HEK293 (cell line): ENCODE measurements around the gene DTX2.
"Not testable (repeated sequence)": the region's sequence is repeated elsewhere in the genome, so short reads cannot be mapped to it uniquely, and the experiment has no call there.

Experiments
- ZNF561 ChIP-seq: fragments of 450-650 bp; IDR thresholded peaks from 2 replicates; pipeline ENCODE4 v1.5.1; 2018; ENCODE audit warnings: missing biosample characterization, missing genetic modification characterization, borderline replicate concordance
- ZNF670 ChIP-seq: fragments of 450-650 bp; formaldehyde crosslinking; IDR thresholded peaks from 2 replicates; pipeline ENCODE4 v1.5.1; 2016; ENCODE audit warnings: missing biosample characterization, missing genetic modification characterization, low read depth
- TF ChIP-seq, protein P1 (sequence below): fragments of 450-650 bp; formaldehyde crosslinking; IDR thresholded peaks from 2 replicates; pipeline ENCODE4 v1.5.1; 2016; ENCODE audit warnings: missing biosample characterization, missing genetic modification characterization
- TF ChIP-seq, protein P2 (sequence below): sonication (generic); formaldehyde crosslinking; IDR thresholded peaks from 2 replicates; pipeline ENCODE4 v1.8.1; 2022; ENCODE audit warnings: mild to moderate bottlenecking, moderate library complexity, missing genetic modification reagents

DNA sequence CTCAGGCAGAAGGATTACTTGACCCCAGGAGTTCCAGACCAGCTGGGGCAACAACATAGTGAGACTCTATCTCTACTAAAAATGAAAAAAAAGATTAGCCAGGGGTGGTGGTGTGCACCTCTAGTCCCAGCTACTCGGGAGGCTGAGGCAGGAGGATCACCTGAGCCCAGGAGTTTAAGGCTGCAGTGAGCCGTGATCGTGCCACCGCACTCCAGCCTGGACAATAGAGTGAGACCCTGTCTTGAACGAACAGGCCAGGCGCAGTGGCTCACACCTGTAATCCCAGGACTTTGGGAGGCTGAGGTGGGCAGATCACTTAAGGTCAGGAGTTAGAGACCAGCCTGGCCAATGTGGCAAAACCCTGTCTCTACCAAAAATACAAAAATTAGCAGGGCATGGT is 55.4 kb downstream of the DTX2 start:
- TF ChIP-seq, protein P1, sequence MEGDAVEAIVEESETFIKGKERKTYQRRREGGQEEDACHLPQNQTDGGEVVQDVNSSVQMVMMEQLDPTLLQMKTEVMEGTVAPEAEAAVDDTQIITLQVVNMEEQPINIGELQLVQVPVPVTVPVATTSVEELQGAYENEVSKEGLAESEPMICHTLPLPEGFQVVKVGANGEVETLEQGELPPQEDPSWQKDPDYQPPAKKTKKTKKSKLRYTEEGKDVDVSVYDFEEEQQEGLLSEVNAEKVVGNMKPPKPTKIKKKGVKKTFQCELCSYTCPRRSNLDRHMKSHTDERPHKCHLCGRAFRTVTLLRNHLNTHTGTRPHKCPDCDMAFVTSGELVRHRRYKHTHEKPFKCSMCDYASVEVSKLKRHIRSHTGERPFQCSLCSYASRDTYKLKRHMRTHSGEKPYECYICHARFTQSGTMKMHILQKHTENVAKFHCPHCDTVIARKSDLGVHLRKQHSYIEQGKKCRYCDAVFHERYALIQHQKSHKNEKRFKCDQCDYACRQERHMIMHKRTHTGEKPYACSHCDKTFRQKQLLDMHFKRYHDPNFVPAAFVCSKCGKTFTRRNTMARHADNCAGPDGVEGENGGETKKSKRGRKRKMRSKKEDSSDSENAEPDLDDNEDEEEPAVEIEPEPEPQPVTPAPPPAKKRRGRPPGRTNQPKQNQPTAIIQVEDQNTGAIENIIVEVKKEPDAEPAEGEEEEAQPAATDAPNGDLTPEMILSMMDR (tag by site-specific recombination) = not testable (repeated sequence)
- TF ChIP-seq ZNF561, ZNF670 (tag by site-specific recombination): not testable (repeated sequence)
- TF ChIP-seq, protein P2, sequence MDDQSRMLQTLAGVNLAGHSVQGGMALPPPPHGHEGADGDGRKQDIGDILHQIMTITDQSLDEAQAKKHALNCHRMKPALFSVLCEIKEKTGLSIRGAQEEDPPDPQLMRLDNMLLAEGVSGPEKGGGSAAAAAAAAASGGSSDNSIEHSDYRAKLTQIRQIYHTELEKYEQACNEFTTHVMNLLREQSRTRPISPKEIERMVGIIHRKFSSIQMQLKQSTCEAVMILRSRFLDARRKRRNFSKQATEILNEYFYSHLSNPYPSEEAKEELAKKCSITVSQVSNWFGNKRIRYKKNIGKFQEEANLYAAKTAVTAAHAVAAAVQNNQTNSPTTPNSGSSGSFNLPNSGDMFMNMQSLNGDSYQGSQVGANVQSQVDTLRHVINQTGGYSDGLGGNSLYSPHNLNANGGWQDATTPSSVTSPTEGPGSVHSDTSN = not testable (repeated sequence)
